Mammary epithelial cell (primary cell): Measurements from ENCODE around the gene TRAIP.

Source experiments
- CTCF ChIP-seq, 2 donors: IDR thresholded peaks in 1 of 2; conservative IDR thresholded peaks in 1 of 2; 2 replicates each; pipeline ENCODE4 v1.5.1; 2011 to 2012; ENCODE audit warnings: inconsistent platforms in 2 of 2, low read length in 2 of 2, mild to moderate bottlenecking in 2 of 2, control low read depth in 1 of 2, low read depth in 1 of 2; ENCODE audit not compliant: insufficient read depth in 1 of 2; ENCODE audit errors: extremely low read depth in 1 of 2
- EZH2 ChIP-seq: IDR thresholded peaks from 2 replicates; pipeline ENCODE4 v1.6.1; 2012; ENCODE audit warnings: low read length, inconsistent platforms, borderline replicate concordance

GRCh38 chr3:49883998-49884397, 27.6 kb upstream of the TRAIP start:
- no peak for TF ChIP-seq CTCF (conservative IDR thresholded peaks at IDR 0.05 in 1 of 2, IDR thresholded peaks at IDR 0.05 in 1 of 2; ENCODE audit: extremely low read depth in 1 of 2, insufficient read depth in 1 of 2, low read depth in 1 of 2, low read length in 2 of 2)
- no peak for TF ChIP-seq EZH2
